ENCODE measurements around the gene ZNF12.
"Not testable (repeated sequence)": the region's sequence is repeated elsewhere in the genome, so short reads cannot be mapped to it uniquely, and the experiment has no call there.

Gene ZNF12

DNA sequence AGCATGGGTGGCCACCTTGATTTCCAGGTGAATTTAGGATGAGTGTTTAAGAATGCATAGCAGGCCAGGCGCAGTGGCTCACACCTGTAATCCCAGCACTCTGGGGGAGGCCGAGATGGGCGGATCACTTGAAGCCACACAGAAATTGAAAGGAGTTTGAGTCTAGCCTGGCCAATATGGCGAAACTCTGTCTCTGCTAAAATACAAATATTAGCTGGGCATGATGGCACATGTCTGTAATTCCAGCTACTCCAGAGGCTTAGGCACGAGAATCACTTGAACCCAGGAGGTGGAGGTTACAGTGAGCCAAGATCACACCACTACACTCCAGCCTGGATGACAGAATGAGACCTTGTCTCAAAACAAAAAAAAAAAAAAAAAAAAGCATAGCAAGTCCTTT lies 19.6 kb upstream of the ZNF12 start:
- H3K9me3 ChIP-seq (ENCODE audit: control insufficient read depth, insufficient read depth, low read length); H3K4me3 ChIP-seq (ENCODE audit: low read length); H3K36me3 ChIP-seq (ENCODE audit: control insufficient read depth, insufficient read depth, low read length); H3K27ac ChIP-seq (ENCODE audit: low read length); H3K27me3 ChIP-seq (ENCODE audit: control insufficient read depth, insufficient read depth, low read length); DNase-seq (ENCODE audit: low read depth, low spot score); H3K4me1 ChIP-seq (ENCODE audit: control insufficient read depth, insufficient read depth, low read length): not testable (repeated sequence)
- no CpG with 5 or more reads among the region's 5 CpGs for WGBS (ENCODE audit: insufficient coverage, insufficient read length)

DNA sequence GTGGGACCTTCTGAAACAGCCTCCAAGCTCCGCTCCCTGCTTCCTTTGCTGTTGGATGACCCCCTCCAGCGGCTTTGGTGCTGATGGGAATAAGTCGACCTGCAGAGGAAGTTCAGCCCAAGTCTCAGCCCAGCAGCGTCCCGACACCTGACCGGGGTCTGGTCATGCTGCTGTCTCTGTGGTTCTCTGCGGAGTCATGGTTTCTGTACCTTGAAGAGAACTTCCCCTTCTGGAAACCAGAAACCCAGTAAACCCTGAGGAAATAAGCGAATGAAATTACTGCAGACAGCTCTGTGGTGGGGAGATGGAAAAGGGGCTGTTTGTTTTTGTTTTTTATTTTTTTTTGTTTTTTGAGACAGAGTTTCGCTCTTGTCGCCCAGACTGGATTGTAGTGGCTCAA lies 18.3 kb upstream of the ZNF12 start:
- H3K9me3 ChIP-seq (ENCODE audit: control insufficient read depth, insufficient read depth, low read length) = no peaks in the 10 kb centered on the region
- no peak for DNase-seq (ENCODE audit: low read depth, low spot score)

DNA sequence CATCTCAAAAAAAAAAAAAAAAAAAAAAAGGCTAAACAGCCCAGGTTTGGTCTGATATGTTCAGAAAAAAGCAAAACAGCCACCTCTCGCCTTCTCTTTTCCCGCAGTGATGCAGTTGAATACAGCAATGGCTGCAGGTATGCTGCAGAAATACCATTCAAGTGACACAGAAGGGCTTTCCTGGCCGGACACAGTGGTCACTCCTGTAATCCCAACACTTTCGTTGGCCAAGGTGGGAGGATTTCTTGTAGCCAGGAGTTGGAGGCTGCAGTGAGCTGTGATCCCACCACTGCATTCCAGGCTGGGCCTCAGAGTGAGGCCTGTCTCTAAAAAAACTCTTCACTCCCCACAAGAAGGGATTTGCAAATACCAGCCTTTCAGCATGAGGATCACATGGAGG lies 17.6 kb upstream of the ZNF12 start:
- not testable (repeated sequence) for DNase-seq (ENCODE audit: low read depth, low spot score); H3K9me3 ChIP-seq (ENCODE audit: control insufficient read depth, insufficient read depth, low read length); H3K4me1 ChIP-seq (ENCODE audit: control insufficient read depth, insufficient read depth, low read length); H3K4me3 ChIP-seq (ENCODE audit: low read length); H3K27ac ChIP-seq (ENCODE audit: low read length); H3K27me3 ChIP-seq (ENCODE audit: control insufficient read depth, insufficient read depth, low read length); H3K36me3 ChIP-seq (ENCODE audit: control insufficient read depth, insufficient read depth, low read length)
- no CpG with 5 or more reads among the region's 4 CpGs for WGBS (ENCODE audit: insufficient coverage, insufficient read length)

More for the DNA sequence above, 18.3 kb upstream of the ZNF12 start:
- no CpG with 5 or more reads among the region's 10 CpGs for WGBS (ENCODE audit: insufficient coverage, insufficient read length)
- H3K27me3 ChIP-seq (ENCODE audit: control insufficient read depth, insufficient read depth, low read length) = no peaks in the 10 kb centered on the region
- no peak overlapping the region for H3K27ac ChIP-seq (ENCODE audit: low read length)
- H3K4me3 ChIP-seq (ENCODE audit: low read length) = no peak overlapping the region
- no peaks in the 10 kb centered on the region; the same call in 1 of the 2 replicates for H3K4me1 ChIP-seq (ENCODE audit: control insufficient read depth, insufficient read depth, low read length)
- H3K36me3 ChIP-seq (ENCODE audit: control insufficient read depth, insufficient read depth, low read length) = no peaks in the 10 kb centered on the region

DNA sequence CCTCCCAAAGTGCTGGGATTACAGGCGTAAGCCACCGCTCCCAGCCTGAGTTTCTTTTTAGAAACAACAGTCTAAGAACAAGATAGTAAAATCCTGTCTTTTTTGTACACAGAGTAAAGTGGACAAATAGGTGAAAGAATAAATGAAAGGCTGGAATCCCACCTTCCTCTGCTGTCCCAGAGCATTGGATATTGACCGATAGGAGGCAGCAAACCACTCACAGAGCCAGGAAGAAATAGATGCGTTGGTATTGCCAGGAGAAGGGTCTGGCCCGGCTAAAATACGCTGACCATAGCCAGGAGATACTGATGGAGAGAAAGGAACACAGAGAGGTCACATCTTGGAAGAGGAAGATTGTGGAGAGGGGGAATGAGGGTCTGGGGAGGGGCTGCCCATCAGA lies 11.4 kb upstream of the ZNF12 start:
- Histone ChIP-seq H3K9me3 (ENCODE audit: control insufficient read depth, insufficient read depth, low read length) (no peaks in the 10 kb centered on the region), H3K27me3 (ENCODE audit: control insufficient read depth, insufficient read depth, low read length) (no peaks in the 10 kb centered on the region), H3K4me1 (ENCODE audit: control insufficient read depth, insufficient read depth, low read length) (no peaks in the 10 kb centered on the region), H3K4me3 (ENCODE audit: low read length) (no peak overlapping the region), H3K36me3 (ENCODE audit: control insufficient read depth, insufficient read depth, low read length) (no peaks in the 10 kb centered on the region), H3K27ac (ENCODE audit: low read length) (no peak overlapping the region)
- DNase-seq (ENCODE audit: low read depth, low spot score) = no peak
- no CpG with 5 or more reads among the region's 6 CpGs for WGBS (ENCODE audit: insufficient coverage, insufficient read length)

DNA sequence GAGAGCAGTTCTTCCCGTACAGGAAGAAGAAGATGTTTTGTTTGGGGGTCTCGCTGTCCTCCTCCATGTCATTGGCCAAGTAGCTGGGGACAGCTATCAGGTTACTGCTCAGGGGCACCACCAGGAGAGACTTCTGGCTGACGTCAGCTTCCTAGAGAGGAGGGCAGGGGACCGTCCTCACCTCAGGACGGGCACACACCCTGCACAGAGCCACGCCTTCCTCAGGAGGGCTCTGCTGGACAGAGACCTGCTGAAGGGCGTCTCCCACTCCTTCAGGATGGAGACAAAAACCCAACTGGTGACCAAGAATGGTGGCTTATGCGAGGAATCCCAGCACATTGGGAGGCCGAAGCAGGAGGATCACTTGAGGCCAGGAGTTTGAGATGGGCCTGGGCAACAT lies 9.2 kb upstream of the ZNF12 start:
- H3K4me1 ChIP-seq (ENCODE audit: control insufficient read depth, insufficient read depth, low read length); H3K27me3 ChIP-seq (ENCODE audit: control insufficient read depth, insufficient read depth, low read length); H3K4me3 ChIP-seq (ENCODE audit: low read length); H3K9me3 ChIP-seq (ENCODE audit: control insufficient read depth, insufficient read depth, low read length); DNase-seq (ENCODE audit: low read depth, low spot score); H3K27ac ChIP-seq (ENCODE audit: low read length); H3K36me3 ChIP-seq (ENCODE audit: control insufficient read depth, insufficient read depth, low read length): not testable (repeated sequence)
- no CpG with 5 or more reads among the region's 9 CpGs for WGBS (ENCODE audit: insufficient coverage, insufficient read length)

DNA sequence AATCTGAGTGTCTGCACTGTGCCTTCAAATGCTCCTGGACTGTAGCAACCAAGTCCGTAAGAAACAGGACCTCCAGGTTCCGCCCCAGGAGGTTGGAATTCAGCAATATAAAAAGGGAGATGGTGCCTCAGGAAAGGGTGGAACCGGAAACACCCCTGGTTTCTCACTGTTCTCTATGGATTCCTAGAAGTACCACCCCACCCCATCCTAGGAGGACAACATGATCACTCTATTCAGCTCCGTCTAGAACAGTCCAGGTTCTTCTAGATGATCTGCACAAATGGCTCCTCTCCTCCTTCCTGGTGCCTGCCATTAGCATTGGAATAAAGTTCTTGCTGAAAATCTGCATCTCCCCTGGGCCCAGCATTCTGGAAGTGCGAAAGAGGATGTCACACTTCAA lies 7.6 kb upstream of the ZNF12 start:
- Histone ChIP-seq H3K27me3 (ENCODE audit: control insufficient read depth, insufficient read depth, low read length) (no peaks in the 10 kb centered on the region), H3K4me1 (ENCODE audit: control insufficient read depth, insufficient read depth, low read length) (no peaks in the 10 kb centered on the region), H3K4me3 (ENCODE audit: low read length) (no peak overlapping the region), H3K27ac (ENCODE audit: low read length) (no peak overlapping the region), H3K36me3 (ENCODE audit: control insufficient read depth, insufficient read depth, low read length) (no peaks in the 10 kb centered on the region), H3K9me3 (ENCODE audit: control insufficient read depth, insufficient read depth, low read length) (0 out of 2 replicates have a peak, but pooled peaks cover 2% of the 10 kb centered on the region)
- no peak for DNase-seq (ENCODE audit: low read depth, low spot score)
- no CpG with 5 or more reads among the region's 5 CpGs for WGBS (ENCODE audit: insufficient coverage, insufficient read length)

DNA sequence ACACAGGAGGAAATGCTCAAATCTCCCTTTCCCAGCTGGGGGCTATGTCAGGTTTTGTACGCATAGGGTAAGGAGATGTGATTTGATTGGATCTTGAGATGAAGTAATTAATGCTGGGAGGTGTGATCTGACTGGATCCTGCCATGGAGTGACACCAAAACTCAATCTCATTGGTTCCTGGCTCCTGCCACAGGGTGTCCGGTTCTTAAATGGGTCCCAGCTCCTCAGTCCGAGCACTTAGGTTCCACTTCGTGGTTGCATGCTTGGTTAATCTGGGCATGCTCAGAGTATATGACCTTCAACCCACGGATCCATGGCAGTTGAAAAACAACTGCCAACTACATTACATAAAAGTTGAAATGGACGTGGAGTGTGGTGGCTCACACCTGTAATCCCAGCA lies 3.1 kb upstream of the ZNF12 start:
- no peaks in the 10 kb centered on the region for H3K36me3 ChIP-seq (ENCODE audit: control insufficient read depth, insufficient read depth, low read length)
- H3K4me1 ChIP-seq (ENCODE audit: control insufficient read depth, insufficient read depth, low read length) = no peaks in the 10 kb centered on the region
- DNase-seq (ENCODE audit: low read depth, low spot score) = no peak
- H3K9me3 ChIP-seq (ENCODE audit: control insufficient read depth, insufficient read depth, low read length) = 0 out of 2 replicates have a peak, but pooled peaks cover 2% of the 10 kb centered on the region
- no peak overlapping the region for H3K4me3 ChIP-seq (ENCODE audit: low read length)
- no peak overlapping the region for H3K27ac ChIP-seq (ENCODE audit: low read length)
- WGBS (ENCODE audit: insufficient coverage, insufficient read length) = no CpG with 5 or more reads among the region's 6 CpGs
- H3K27me3 ChIP-seq (ENCODE audit: control insufficient read depth, insufficient read depth, low read length) = no peaks in the 10 kb centered on the region

DNA sequence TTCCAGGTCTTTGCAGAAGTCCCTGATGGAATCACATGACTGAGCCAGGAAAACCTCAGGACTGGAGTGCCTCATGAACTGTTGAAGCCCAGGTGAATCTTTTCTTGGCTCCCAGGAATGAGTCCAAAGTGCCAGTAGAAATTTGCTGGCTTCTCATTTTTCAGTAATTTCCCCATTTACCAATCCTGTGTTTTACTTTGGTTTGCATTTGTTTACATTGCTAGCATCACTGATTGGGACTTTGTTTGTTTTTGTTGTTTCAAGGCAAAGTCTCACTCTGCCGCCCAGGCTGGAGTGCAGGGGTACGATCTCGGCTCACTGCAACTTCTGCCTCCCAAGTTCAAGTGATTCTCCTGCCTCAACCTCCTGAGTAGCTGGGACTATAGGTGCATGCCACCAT lies 1.6 kb upstream of the ZNF12 start:
- H3K27ac ChIP-seq (ENCODE audit: low read length) = no peak overlapping the region
- H3K9me3 ChIP-seq (ENCODE audit: control insufficient read depth, insufficient read depth, low read length) = 0 out of 2 replicates have a peak, but pooled peaks cover 2% of the 10 kb centered on the region
- WGBS (ENCODE audit: insufficient coverage, insufficient read length) = no CpG with 5 or more reads among the region's 3 CpGs

DNA sequence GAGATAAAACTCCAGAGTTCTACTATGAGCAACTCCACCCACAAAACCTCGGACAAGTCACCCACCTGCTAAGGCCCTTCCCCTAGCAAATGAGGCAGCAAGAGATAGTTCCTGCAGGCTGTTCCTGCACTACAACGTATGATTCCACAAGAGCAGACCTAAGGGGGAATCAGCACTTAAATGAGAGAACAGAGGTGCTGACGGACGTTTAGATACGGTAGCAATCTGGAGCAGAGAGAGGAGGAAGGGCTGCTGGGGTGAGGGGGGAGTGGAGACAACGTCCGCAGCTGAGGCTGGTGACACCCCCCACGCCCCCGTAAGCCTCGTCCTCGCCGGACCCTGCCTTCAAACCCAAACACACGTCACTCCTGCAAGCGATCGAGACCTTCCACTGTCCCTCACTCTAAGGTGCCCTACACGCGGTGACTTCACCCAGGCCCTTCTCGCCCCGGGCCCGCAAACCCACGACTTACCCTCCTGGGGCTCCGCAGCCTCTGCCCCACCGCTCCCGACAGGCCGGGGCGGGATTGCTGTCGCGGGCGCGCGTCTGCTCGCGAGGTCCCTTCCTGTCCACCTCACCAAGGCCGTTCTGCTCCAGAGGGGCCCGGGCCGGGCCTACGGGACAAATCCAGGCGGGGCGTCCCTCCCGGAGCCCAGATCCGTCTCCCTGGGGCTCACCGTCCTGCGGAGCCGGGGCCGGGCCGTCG lies 635 bp downstream of the ZNF12 start:
- Histone ChIP-seq H3K27ac (ENCODE audit: low read length) (no peak overlapping the region), H3K9me3 (ENCODE audit: control insufficient read depth, insufficient read depth, low read length) (0 out of 2 replicates have a peak, but pooled peaks cover 2% of the 10 kb centered on the region), H3K36me3 (ENCODE audit: control insufficient read depth, insufficient read depth, low read length) (0 out of 2 replicates have a peak, but pooled peaks cover 3% of the 10 kb centered on the region), H3K4me1 (ENCODE audit: control insufficient read depth, insufficient read depth, low read length) (no peaks in the 10 kb centered on the region), H3K27me3 (ENCODE audit: control insufficient read depth, insufficient read depth, low read length) (no peaks in the 10 kb centered on the region), H3K4me3 (ENCODE audit: low read length) (peak overlapping the region; percentile 65)
- no CpG with 5 or more reads among the region's 47 CpGs for WGBS (ENCODE audit: insufficient coverage, insufficient read length)
- no peak for DNase-seq (ENCODE audit: low read depth, low spot score)

More for the DNA sequence above, 1.6 kb upstream of the ZNF12 start:
- H3K4me3 ChIP-seq (ENCODE audit: low read length) = no peak overlapping the region
- no peak for DNase-seq (ENCODE audit: low read depth, low spot score)
- no peaks in the 10 kb centered on the region for H3K4me1 ChIP-seq (ENCODE audit: control insufficient read depth, insufficient read depth, low read length)
- H3K36me3 ChIP-seq (ENCODE audit: control insufficient read depth, insufficient read depth, low read length) = 0 out of 2 replicates have a peak, but pooled peaks cover 3% of the 10 kb centered on the region
- H3K27me3 ChIP-seq (ENCODE audit: control insufficient read depth, insufficient read depth, low read length) = no peaks in the 10 kb centered on the region

DNA sequence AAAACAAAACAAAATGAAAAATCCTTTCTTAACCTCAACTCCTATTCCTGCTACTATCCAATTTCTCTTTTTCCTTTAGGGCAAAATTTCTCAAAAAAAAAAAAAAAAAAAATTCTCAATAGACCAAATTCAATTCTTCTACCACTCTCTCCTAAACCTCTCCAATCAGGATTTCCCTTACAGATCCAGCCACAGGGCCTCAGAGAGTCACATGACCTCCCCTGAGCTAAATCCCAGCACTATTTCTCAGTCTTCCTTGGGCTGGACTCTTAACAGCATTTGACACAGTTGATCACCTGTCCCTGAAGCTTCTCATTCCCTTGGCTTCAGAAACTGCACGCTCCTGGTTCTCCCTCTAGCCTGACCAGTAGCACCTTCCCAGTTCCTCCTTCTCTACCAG lies 4.9 kb downstream of the ZNF12 start:
- peaks cover 17% of the 10 kb centered on the region; the same call in 1 of the 2 replicates for H3K36me3 ChIP-seq (ENCODE audit: control insufficient read depth, insufficient read depth, low read length)
- H3K9me3 ChIP-seq (ENCODE audit: control insufficient read depth, insufficient read depth, low read length) = peaks cover 2% of the 10 kb centered on the region
- no CpG with 5 or more reads among the region's 1 CpG for WGBS (ENCODE audit: insufficient coverage, insufficient read length)
- no peaks in the 10 kb centered on the region for H3K27me3 ChIP-seq (ENCODE audit: control insufficient read depth, insufficient read depth, low read length)
- H3K4me3 ChIP-seq (ENCODE audit: low read length) = no peak overlapping the region
- DNase-seq (ENCODE audit: low read depth, low spot score) = no peak
- no peak overlapping the region for H3K27ac ChIP-seq (ENCODE audit: low read length)
- no peaks in the 10 kb centered on the region for H3K4me1 ChIP-seq (ENCODE audit: control insufficient read depth, insufficient read depth, low read length)

DNA sequence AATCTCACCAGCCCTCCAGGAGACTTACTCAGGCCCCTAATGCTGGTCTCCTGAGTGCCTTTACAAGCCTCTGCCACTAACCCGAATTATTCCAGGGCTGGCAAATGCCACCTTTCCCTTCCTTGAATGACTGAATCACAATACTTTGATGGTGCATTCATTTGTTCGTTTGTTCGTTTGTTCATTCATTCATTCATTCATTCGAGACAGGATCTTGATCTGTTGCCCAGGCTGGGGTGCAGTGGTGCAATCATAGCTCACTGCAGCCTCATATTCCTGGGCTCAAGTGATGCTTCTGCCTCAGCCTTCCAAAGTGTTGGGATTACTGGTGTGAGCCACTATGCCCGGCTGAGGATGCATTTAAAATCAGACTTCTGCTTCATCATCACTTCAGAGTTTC lies 6.0 kb downstream of the ZNF12 start:
- no peak overlapping the region for H3K4me3 ChIP-seq (ENCODE audit: low read length)
- no peaks in the 10 kb centered on the region for H3K4me1 ChIP-seq (ENCODE audit: control insufficient read depth, insufficient read depth, low read length)
- H3K9me3 ChIP-seq (ENCODE audit: control insufficient read depth, insufficient read depth, low read length) = peaks cover 2% of the 10 kb centered on the region
- WGBS (ENCODE audit: insufficient coverage, insufficient read length) = no CpG with 5 or more reads among the region's 5 CpGs
- H3K27me3 ChIP-seq (ENCODE audit: control insufficient read depth, insufficient read depth, low read length) = no peaks in the 10 kb centered on the region
- no peak for DNase-seq (ENCODE audit: low read depth, low spot score)
- no peak overlapping the region for H3K27ac ChIP-seq (ENCODE audit: low read length)
- peaks cover 24% of the 10 kb centered on the region; the same call in 1 of the 2 replicates for H3K36me3 ChIP-seq (ENCODE audit: control insufficient read depth, insufficient read depth, low read length)

All from iPS DF 6.9 (cell line).